ENCODE results near the gene GGTLC3.
"Not testable (repeated sequence)": the region's sequence is repeated elsewhere in the genome, so short reads cannot be mapped to it uniquely, and the experiment has no call there.

The GGTLC3 gene

GRCh38 chr22:18513454-18513853 is 4.5 kb downstream of the GGTLC3 start:
- not testable (repeated sequence) for DNase-seq (ENCODE audit: low read depth)

DNA sequence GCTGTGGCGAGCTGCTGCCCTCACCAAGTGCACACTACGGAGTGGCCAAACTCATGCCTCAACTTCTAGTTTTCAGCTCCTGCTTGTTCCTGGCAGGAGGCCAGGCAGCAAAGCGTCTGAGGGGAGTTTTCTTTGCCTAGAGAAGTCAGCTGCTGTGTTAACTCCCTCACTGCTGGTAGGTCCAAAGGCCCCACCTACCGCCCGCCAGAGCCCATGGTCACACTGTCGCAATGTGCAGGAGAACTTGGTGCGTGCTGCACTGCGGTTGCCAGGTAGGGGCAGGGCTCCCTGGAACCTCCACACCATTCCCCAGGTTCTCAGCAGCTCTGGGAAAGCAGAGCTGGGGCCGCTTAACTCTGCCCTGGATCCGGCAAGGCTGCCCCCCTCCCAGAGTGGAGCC is 5.6 kb downstream of the GGTLC3 start:
- not testable (repeated sequence) for DNase-seq (ENCODE audit: low read depth)

DNA sequence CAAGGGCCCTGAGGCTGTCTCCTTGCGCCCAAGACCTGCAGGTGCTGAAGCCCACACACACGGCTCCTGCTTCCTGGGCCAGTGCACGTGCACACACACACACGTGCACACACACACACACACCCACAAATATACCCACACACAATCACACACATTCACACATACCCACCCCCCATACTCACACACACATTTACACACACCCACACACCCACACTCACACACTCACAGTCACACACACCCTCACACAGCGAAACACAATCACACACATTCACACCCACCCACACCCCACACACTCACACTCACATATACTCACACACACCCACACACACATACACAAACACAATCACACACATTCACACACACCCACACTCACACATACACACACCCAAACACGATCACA is 6.6 kb downstream of the GGTLC3 start:
- not testable (repeated sequence) for DNase-seq (ENCODE audit: low read depth)

GRCh38 chr22:18496227-18496626 is 21.7 kb downstream of the GGTLC3 start:
- DNase-seq (ENCODE audit: low read depth), result not testable (repeated sequence)
